ENCODE data around the gene TBX20.

The TBX20 gene, protein sequence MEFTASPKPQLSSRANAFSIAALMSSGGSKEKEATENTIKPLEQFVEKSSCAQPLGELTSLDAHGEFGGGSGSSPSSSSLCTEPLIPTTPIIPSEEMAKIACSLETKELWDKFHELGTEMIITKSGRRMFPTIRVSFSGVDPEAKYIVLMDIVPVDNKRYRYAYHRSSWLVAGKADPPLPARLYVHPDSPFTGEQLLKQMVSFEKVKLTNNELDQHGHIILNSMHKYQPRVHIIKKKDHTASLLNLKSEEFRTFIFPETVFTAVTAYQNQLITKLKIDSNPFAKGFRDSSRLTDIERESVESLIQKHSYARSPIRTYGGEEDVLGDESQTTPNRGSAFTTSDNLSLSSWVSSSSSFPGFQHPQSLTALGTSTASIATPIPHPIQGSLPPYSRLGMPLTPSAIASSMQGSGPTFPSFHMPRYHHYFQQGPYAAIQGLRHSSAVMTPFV

GRCh38 chr7:35253710-35254495 lies at the start of gene TBX20:
Gene TBX20, minus strand, starts transcription at chr7:35254100. Its CDS starts 480 bp downstream, at chr7:35253620.
- no peak for DNase-seq (ENCODE audit: low read depth in 2 of 2)

DNA sequence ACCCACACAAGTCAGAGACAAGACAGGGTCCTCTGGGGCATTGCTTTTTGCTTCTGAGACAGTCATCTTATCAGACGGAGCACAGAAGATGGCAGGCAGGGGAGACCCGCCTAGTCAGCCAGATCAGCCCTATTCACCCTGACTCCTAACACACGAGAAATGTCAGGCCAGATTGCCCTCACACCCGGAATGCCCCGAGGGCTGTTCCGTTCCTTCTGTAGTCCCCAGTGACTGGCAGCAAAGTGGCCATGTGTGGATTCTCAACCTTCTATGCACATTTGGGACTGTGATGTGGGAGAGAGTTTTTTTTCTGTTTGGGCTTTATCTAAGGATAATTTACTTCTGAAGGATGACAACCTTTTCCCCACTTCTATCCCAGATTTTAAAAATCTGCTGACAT lies 35.5 kb upstream of the TBX20 start:
- DNase-seq (ENCODE audit: low read depth in 2 of 2) = no peak

GRCh38 chr7:35286986-35287385 lies 33.1 kb upstream of the TBX20 start:
- DNase-seq (ENCODE audit: low read depth in 2 of 2) = no peak

GRCh38 chr7:35286422-35286821 lies 32.5 kb upstream of the TBX20 start:
- no peak for DNase-seq (ENCODE audit: low read depth in 2 of 2)

GRCh38 chr7:35285799-35286198 lies 31.9 kb upstream of the TBX20 start:
- no peak for DNase-seq (ENCODE audit: low read depth in 2 of 2)

DNA sequence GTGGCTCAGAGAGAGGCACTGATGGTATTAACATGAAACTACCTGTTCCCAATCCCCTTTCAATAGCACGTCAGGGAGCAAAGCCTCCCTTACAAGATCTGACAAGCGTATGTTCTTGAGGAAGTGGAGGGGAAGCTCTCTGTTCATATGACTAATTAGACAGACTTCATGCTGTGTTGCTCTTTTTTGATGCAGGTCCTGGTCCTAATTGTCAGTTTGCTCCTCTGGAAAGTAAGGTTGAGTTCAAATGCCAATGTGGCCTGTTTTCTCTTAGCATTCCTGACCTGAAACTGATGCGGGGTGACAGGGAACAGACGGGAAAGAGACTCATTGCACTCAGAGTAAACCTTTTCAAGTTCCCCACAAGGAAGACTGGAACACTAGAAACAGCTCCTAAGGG lies 27.0 kb upstream of the TBX20 start:
- no peak for DNase-seq (ENCODE audit: low read depth in 2 of 2)

DNA sequence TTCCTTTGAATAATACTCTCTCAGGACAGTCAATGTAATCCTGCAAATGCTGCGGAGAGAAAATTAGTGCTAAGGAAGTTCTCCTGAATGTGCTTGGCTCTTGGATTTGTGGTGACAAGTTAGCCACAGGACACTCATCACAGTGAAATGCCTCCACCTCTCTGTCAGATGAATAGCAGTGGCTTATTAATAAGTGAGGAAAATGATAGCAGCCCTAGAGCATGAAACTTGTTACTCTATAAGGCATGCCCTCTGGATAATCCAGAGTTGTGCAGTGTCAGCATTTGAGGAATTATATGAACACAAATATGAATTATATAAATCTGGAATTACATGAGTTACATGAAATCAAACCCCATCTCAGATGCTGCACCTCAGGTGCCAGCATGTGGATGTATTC lies 23.5 kb upstream of the TBX20 start:
- DNase-seq (ENCODE audit: low read depth in 2 of 2) = no peak

GRCh38 chr7:35272246-35272645 lies 18.3 kb upstream of the TBX20 start:
- DNase-seq (ENCODE audit: low read depth in 2 of 2) = no peak

DNA sequence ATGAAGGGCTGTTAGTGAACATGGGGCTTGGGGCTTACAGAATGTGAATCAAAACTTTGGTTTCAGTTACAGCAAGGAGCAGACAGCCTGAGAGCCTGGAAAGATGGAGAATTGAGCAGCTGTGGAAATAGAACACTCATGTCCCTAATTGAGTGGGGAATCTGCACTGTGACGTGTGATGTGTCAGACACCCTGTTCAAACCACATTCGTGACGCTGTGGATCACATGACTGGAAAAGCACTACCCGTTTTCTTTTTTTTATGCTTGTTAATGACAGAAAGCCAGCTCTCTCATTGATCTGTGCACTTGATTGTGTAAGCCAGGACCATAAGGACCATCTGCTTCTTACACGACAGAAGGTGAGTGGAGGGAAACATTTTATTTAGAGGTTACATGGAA lies 15.1 kb upstream of the TBX20 start:
- no peak for DNase-seq (ENCODE audit: low read depth in 2 of 2)

- no peak for DNase-seq (ENCODE audit: low read depth in 2 of 2)
Measured at GRCh38 chr7:35267411-35267810, 13.5 kb upstream of the TBX20 start.

- no peak for DNase-seq (ENCODE audit: low read depth in 2 of 2)
Measured at GRCh38 chr7:35263396-35263795, 9.5 kb upstream of the TBX20 start.

- no peak for DNase-seq (ENCODE audit: low read depth in 2 of 2)
Measured at GRCh38 chr7:35261476-35262285, 7.8 kb upstream of the TBX20 start.

DNA sequence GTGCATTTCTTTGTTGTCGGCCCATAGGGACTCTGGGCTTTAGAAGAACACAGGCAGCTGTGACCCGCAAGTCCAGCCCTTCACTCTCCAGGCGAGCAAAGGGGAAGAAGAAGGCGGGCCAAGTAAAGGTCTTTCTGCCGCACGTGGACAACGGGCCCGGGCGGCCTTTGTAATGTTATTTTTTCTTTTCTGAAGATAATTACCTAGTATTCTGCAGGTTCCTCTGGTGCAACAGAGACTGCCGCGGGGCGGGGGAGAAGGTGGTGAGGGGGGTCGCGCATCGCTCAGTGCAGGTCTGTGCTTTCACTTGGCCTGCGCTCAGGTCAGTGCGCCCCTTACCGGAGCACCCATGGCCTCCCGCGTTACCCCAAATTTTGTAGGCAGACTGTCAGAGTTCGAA lies 7.1 kb upstream of the TBX20 start:
- no peak for DNase-seq (ENCODE audit: low read depth in 2 of 2)

- DNase-seq (ENCODE audit: low read depth in 2 of 2) = no peak
Measured at GRCh38 chr7:35260246-35260645, 6.3 kb upstream of the TBX20 start.

- no peak for DNase-seq (ENCODE audit: low read depth in 2 of 2)
Measured at GRCh38 chr7:35259523-35259908, 5.6 kb upstream of the TBX20 start.

DNA sequence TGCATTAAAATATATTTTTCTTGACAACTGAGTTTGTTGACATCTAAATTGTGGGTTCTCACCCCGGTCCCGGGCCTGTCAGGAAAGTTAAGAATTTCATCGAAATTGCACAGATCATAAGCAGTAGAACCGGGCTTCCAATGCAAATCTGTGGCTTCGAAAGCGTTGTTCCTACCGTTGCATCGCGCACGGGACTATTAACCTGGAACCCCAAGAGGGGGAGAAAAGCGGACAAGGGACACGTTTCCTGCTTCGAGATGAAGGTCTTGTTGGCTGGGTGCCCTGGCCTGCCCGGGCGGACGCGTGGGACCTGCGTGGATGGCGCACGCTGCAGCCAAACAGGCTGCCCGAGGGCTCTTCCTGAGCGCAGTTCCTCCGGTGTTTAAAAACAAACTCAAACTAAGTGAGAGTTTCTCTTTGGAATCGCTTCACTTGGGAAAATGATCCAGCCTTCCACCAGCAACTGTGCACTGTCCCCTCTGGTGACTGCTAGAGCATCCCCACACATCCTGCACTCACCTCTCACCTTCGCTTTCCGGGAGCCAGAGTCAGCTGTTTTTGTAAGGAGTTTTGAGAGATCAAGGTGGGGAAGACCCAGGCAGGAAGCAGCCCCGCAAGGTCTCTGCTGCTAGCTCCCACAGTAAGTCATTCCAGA lies 5.1 kb upstream of the TBX20 start:
- DNase-seq (ENCODE audit: low read depth in 2 of 2) = no peak

DNA sequence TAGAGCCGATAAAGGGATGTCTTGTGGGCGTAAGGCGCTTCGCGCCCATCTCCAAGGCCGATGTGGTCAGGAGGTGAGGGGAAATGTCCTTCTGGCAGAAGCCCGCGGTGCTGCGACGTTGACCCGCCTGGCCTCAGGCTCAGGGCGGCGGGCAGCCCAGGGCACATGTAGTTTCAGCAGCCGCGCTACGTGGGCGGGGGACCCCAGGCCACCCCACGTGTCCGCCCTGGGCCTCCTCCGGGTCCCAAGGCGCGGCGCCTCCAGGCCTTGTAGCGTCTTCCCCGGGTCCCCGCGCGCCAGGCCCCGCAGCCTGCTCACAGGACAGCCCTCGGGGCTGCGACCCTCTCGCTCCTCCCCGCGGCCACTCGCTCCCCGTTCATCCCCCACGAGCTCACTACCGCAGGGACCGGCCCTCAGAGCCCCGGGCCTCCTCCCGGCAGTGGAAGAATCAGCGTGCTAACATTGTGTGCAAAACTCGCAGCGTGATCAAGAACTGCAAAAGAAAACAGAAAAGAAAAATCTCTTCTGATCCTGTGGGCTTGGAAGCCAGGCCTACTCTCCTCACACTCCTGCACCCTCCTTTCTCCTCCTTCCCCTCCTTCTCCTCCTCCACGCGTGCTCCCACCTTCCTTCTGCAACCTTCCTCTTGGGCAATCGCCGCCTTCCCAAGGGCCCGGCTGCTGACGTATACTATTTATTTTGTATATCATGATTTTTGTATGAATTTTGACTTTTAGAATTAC lies 4.4 kb upstream of the TBX20 start:
- DNase-seq (ENCODE audit: low read depth in 2 of 2) = no peak

GRCh38 chr7:35257251-35258124 lies 3.6 kb upstream of the TBX20 start:
- no peak for DNase-seq (ENCODE audit: low read depth in 2 of 2)

DNA sequence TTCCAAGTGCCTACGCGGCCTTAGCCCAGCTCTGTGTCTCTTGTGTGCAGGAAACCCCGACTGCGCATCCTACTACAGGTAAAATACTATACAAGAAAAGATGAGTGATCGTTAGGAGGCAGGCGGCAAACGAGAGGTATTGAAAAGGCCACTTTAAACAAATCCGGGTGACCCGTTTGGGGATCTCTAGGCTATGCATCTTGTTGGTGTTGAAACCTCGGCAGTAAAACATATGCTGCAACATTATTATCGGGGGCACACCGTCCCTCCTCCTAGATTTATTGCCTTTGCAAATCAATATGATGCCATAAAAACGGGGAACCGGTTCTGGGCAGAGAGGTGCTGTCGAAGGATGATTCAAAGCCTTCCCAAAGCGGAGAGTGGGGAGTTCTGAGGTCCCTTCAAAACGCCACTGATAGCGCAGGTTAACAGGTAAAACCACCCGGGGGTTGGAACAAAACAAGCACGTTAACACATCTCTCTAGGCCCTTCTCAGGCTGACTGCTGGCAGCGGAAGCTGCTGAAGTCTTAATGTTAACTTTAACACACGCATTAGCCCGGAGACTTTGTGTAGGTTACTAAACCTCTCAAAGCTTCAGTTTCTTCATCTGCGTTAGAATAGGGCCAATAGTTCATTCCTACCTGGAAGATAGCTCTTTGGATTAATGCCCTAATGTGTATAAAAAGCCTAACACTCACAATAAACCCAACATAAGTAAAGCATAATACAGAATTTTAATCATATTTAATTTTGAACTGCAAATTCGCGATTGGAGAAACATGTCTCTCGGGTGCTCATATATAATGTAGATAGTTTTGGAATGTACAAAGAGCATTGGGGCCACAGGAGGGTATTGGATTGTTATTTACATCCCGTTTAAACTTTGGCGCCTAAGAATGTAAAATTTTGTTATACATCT lies 2.6 kb upstream of the TBX20 start:
- no peak for DNase-seq (ENCODE audit: low read depth in 2 of 2)

All from stimulated activated CD8-positive, alpha-beta memory T cell treated with anti-CD3 and anti-CD28 coated beads, Interleukin-7, amount 100 ng/mL, for 1 hour (primary cell).